Adrenal gland (tissue), 5 donors: ENCODE measurements around the gene SPINT1.

Experiments
- POLR2A ChIP-seq, 2 donors: fragments of 450-650 bp; IDR thresholded peaks; one replicate each; pipeline ENCODE4 v1.6.1; 2017; ENCODE audit warnings: antibody characterized with exemption in 2 of 2, mild to moderate bottlenecking in 2 of 2, moderate library complexity in 1 of 2
- TF ChIP-seq, protein P1 (sequence below), 6 experiments: fragments of 450-650 bp in 4 of 6; fragments of 200-600 bp in 2 of 6; sonication (generic) in 1 of 6; IDR thresholded peaks; 1 replicate in 5 of 6; 2 replicates in 1 of 6; pipeline versions ENCODE4 v1.5.1 to v1.8.0; 2016 to 2021; ENCODE audit warnings: antibody characterized with exemption in 6 of 6, mild to moderate bottlenecking in 2 of 6, moderate library complexity in 1 of 6
- donor health status: DM: no; HTN: no; CAD: no.

DNA sequence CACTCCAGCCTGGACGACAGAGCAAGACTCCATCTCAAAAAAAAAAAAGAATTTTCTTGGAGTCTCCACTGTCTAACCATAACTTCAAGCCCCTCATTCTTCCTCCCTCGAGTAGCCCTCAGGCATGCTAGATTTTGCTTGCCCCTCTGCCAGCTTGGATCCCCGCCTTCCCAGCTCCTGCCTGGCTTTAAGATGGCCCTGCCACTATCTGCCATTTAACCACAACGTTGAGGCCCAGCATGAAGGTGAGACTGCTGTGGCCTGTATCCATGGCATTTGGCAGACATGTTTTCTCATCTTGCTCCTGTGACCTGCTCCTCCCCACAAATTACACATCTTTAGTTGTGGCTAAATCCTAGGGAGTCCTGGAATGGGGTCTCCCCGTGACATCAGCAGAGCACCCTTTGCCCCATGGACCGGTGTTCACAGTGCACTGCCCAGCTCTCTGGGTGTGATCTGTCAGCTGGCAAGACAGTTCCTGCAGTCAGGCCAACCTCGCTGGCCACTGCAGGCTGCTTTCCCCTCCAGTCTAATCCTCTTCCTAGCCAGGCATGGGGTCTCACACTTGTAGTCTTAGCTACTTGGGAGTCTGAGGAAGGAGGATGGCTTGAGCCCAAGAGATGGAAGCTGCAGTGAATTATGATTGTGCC lies 60.8 kb downstream of the SPINT1 start:
- TF ChIP-seq POLR2A (IDR thresholded peaks at IDR 0.05) = no peak
- TF ChIP-seq, protein P1, sequence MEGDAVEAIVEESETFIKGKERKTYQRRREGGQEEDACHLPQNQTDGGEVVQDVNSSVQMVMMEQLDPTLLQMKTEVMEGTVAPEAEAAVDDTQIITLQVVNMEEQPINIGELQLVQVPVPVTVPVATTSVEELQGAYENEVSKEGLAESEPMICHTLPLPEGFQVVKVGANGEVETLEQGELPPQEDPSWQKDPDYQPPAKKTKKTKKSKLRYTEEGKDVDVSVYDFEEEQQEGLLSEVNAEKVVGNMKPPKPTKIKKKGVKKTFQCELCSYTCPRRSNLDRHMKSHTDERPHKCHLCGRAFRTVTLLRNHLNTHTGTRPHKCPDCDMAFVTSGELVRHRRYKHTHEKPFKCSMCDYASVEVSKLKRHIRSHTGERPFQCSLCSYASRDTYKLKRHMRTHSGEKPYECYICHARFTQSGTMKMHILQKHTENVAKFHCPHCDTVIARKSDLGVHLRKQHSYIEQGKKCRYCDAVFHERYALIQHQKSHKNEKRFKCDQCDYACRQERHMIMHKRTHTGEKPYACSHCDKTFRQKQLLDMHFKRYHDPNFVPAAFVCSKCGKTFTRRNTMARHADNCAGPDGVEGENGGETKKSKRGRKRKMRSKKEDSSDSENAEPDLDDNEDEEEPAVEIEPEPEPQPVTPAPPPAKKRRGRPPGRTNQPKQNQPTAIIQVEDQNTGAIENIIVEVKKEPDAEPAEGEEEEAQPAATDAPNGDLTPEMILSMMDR (IDR thresholded peaks at IDR 0.05) = no peak
